HEK293 (cell line): ENCODE data around the gene TXNRD3.

Experiments
- CTCF ChIA-PET: fragments of 350-600 bp; formaldehyde crosslinking; extraction: SDS; loops from one replicate; lab custom pipeline; 2021; ENCODE audit warnings: antibody characterized with exemption; lab: Yijun Ruan, JAX
- POLR2A ChIA-PET: fragments of 300-600 bp; formaldehyde crosslinking; extraction: SDS; loops from one replicate; lab custom pipeline; 2020; ENCODE audit warnings: antibody characterized with exemption, inconsistent platforms; lab: Yijun Ruan, JAX
- H3K27ac ChIP-seq: fragments of 200-500 bp; sonication (Bioruptor generic); 2 replicates; pipeline ENCODE4 v1.5.1; 2014; ENCODE audit warnings: low read depth, low read length, control low read depth, inconsistent platforms; ENCODE audit errors: extremely low read depth
- H3K36me3 ChIP-seq, 2 experiments: fragments of 200-500 bp in 1 of 2; sonication (Bioruptor generic) in 1 of 2; 1 replicate in 1 of 2; 2 replicates in 1 of 2; pipeline ENCODE4 v1.5.1; 2014 to 2017; ENCODE audit warnings: inconsistent platforms in 2 of 2, low read length in 2 of 2; ENCODE audit not compliant: control insufficient read depth in 2 of 2, insufficient read depth in 1 of 2
- H3K4me1 ChIP-seq: fragments of 200-500 bp; sonication (Bioruptor generic); 2 replicates; pipeline ENCODE4 v1.5.1; 2014; ENCODE audit warnings: mild to moderate bottlenecking, low read length, inconsistent platforms; ENCODE audit not compliant: control insufficient read depth, insufficient read depth
- H3K4me3 ChIP-seq: 2 replicates; pipeline ENCODE4 v1.5.1; 2011; ENCODE audit warnings: low read depth, mild to moderate bottlenecking, control low read depth, low read length, moderate library complexity
- H3K9me3 ChIP-seq: fragments of 200-500 bp; sonication (Bioruptor generic); 2 replicates; pipeline ENCODE4 v1.5.1; 2014; ENCODE audit warnings: low read depth, low read length, inconsistent platforms; ENCODE audit not compliant: control insufficient read depth, insufficient read depth
- GLIS1 ChIP-seq: fragments of 450-650 bp; formaldehyde crosslinking; IDR thresholded peaks from 2 replicates; pipeline ENCODE4 v1.5.1; 2016; ENCODE audit warnings: missing biosample characterization, missing genetic modification characterization
- HOXC10 ChIP-seq: sonication (generic); formaldehyde crosslinking; IDR thresholded peaks from 2 replicates; pipeline ENCODE4 v1.8.1; 2023; ENCODE audit warnings: mild to moderate bottlenecking, missing genetic modification reagents
- KLF1 ChIP-seq: fragments of 450-650 bp; formaldehyde crosslinking; IDR thresholded peaks from 2 replicates; pipeline ENCODE4 v1.5.1; 2016; ENCODE audit warnings: missing biosample characterization, missing genetic modification characterization
- OVOL3 ChIP-seq: fragments of 450-650 bp; formaldehyde crosslinking; IDR thresholded peaks from 2 replicates; pipeline ENCODE4 v1.5.1; 2016; ENCODE audit warnings: missing biosample characterization, missing genetic modification characterization
- TCF7L2 ChIP-seq: IDR thresholded peaks from 2 replicates; pipeline ENCODE4 v1.6.1; 2011; ENCODE audit warnings: low read depth, mild to moderate bottlenecking, inconsistent platforms, low read length, moderate library complexity, borderline replicate concordance
- ZBTB17 ChIP-seq: fragments of 450-650 bp; formaldehyde crosslinking; IDR thresholded peaks from 2 replicates; pipeline ENCODE4 v1.5.1; 2016; ENCODE audit warnings: missing biosample characterization, missing genetic modification characterization
- ZFP69B ChIP-seq: fragments of 450-650 bp; formaldehyde crosslinking; IDR thresholded peaks from 2 replicates; pipeline ENCODE4 v1.5.1; 2016; ENCODE audit warnings: missing biosample characterization, missing genetic modification characterization
- ZIC2 ChIP-seq: fragments of 450-650 bp; formaldehyde crosslinking; IDR thresholded peaks from 2 replicates; pipeline ENCODE4 v1.5.1; 2016; ENCODE audit warnings: missing biosample characterization, missing genetic modification characterization
- ZNF121 ChIP-seq: fragments of 450-650 bp; formaldehyde crosslinking; IDR thresholded peaks from 2 replicates; pipeline ENCODE4 v1.5.1; 2016; ENCODE audit warnings: missing biosample characterization, missing genetic modification characterization
- ZNF211 ChIP-seq: fragments of 450-650 bp; formaldehyde crosslinking; IDR thresholded peaks from 2 replicates; pipeline ENCODE4 v1.5.1; 2016; ENCODE audit warnings: low read depth, missing biosample characterization, missing genetic modification characterization
- ZNF292 ChIP-seq: fragments of 450-650 bp; formaldehyde crosslinking; IDR thresholded peaks from 2 replicates; pipeline ENCODE4 v1.5.1; 2016; ENCODE audit warnings: low read depth, missing biosample characterization, missing genetic modification characterization, borderline replicate concordance
- ZNF501 ChIP-seq: fragments of 450-650 bp; formaldehyde crosslinking; IDR thresholded peaks from 2 replicates; pipeline ENCODE4 v1.5.1; 2016; ENCODE audit warnings: missing biosample characterization, missing genetic modification characterization
- ZNF629 ChIP-seq: fragments of 450-650 bp; formaldehyde crosslinking; IDR thresholded peaks from 2 replicates; pipeline ENCODE4 v1.5.1; 2017; ENCODE audit warnings: missing biosample characterization, missing genetic modification characterization
- ZNF639 ChIP-seq: fragments of 450-650 bp; formaldehyde crosslinking; IDR thresholded peaks from 2 replicates; pipeline ENCODE4 v1.5.1; 2016; ENCODE audit warnings: missing biosample characterization, missing genetic modification characterization
- ZNF654 ChIP-seq: fragments of 450-650 bp; formaldehyde crosslinking; IDR thresholded peaks from 2 replicates; pipeline ENCODE4 v1.5.1; 2016; ENCODE audit warnings: low read depth, missing biosample characterization, missing genetic modification characterization
- ZNF660 ChIP-seq: fragments of 450-650 bp; IDR thresholded peaks from 2 replicates; pipeline ENCODE4 v1.5.1; 2018; ENCODE audit warnings: missing biosample characterization, mild to moderate bottlenecking, missing genetic modification characterization
- ZNF664 ChIP-seq: fragments of 450-650 bp; formaldehyde crosslinking; IDR thresholded peaks from 2 replicates; pipeline ENCODE4 v1.5.1; 2016; ENCODE audit warnings: missing biosample characterization, missing genetic modification characterization
- ZNF677 ChIP-seq: fragments of 450-650 bp; IDR thresholded peaks from 2 replicates; pipeline ENCODE4 v1.5.0; 2018; ENCODE audit warnings: missing biosample characterization, mild to moderate bottlenecking, missing genetic modification characterization, moderate library complexity
- ZNF791 ChIP-seq: fragments of 450-650 bp; formaldehyde crosslinking; IDR thresholded peaks from 2 replicates; pipeline ENCODE4 v1.5.1; 2016; ENCODE audit warnings: missing biosample characterization, missing genetic modification characterization
- TF ChIP-seq, protein P1 (sequence below): fragments of 450-650 bp; formaldehyde crosslinking; IDR thresholded peaks from 2 replicates; pipeline ENCODE4 v1.5.1; 2016; ENCODE audit warnings: missing biosample characterization, missing genetic modification characterization
- TF ChIP-seq, protein P2 (sequence below): fragments of 450-650 bp; formaldehyde crosslinking; IDR thresholded peaks from 2 replicates; pipeline ENCODE4 v1.5.1; 2016; ENCODE audit warnings: missing biosample characterization, missing genetic modification characterization

TXNRD3 gene

GRCh38 chr3:126672741-126673140 lies 17.8 kb upstream of the TXNRD3 start (continued):
- TF ChIP-seq ZNF654 (tag by site-specific recombination): no peak
- no peak for TF ChIP-seq ZNF660 (tag by site-specific recombination)
- TF ChIP-seq ZIC2: no peak
- TF ChIP-seq KLF1 (tag by site-specific recombination): no peak
- TF ChIP-seq ZNF211 (tag by site-specific recombination): no peak

DNA sequence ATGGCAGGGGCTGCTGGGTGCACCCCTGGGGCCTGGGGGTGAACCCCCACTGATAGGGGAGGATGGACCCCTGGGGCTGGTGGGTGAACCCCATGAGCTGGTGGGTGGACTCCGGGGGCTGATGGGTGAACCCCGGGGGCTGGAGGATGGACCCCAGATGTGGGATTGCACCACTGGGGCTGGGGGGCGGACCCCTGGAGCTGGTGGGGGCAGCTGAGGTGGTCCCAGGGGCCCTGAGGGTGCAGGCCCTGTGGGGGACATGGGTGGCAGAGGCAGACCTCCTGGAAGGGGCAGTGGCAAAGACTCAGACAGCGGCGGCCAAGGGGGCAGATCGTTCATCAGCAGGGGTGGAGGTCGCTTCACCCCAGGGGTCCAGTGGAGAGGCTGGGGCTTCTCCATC lies 17.4 kb upstream of the TXNRD3 start:
- H3K9me3 ChIP-seq: no peaks in the 10 kb centered on the region
- CTCF ChIA-PET: interaction anchor here (0.6 kb wide), 1 partner anchor 47 kb away, joined by 5 read pairs; no protein-coding TSS in a partner anchor

GRCh38 chr3:126671521-126671920 lies 16.6 kb upstream of the TXNRD3 start:
- Histone ChIP-seq H3K27ac (no peak overlapping the region), H3K36me3 (no peaks in the 10 kb centered on the region), H3K4me1 (no peaks in the 10 kb centered on the region), H3K4me3 (no peak overlapping the region), H3K9me3 (no peaks in the 10 kb centered on the region)
- ChIA-PET CTCF (interaction anchor here (0.6 to 1.1 kb wide), 2 partner anchors 8 to 46 kb away, joined by 4 to 5 read pairs; no protein-coding TSS in a partner anchor), POLR2A (no interaction called here)
- TF ChIP-seq ZNF677 (tag by site-specific recombination) (no peak), ZNF664 (tag by site-specific recombination) (no peak), HOXC10 (CRISPR knock-in tag) (no peak), ZNF639 (tag by site-specific recombination) (no peak), ZNF121 (tag by site-specific recombination) (no peak), ZNF791 (no peak), TCF7L2 (no peak), OVOL3 (tag by site-specific recombination) (no peak), KLF1 (tag by site-specific recombination) (no peak), ZNF629 (tag by site-specific recombination) (no peak), ZNF501 (tag by site-specific recombination) (no peak), ZNF292 (tag by site-specific recombination) (no peak), ZFP69B (tag by site-specific recombination) (no peak)

More for the DNA sequence above, 17.4 kb upstream of the TXNRD3 start:
- no peak for TF ChIP-seq ZBTB17 (tag by site-specific recombination)
- peak; percentile 53; the same call in 1 of the 2 replicates for TF ChIP-seq GLIS1 (tag by site-specific recombination)
- Histone ChIP-seq H3K4me3 (no peak overlapping the region), H3K27ac (no peak overlapping the region), H3K36me3 (no peaks in the 10 kb centered on the region), H3K4me1 (no peaks in the 10 kb centered on the region)
- POLR2A ChIA-PET: no interaction called here

DNA sequence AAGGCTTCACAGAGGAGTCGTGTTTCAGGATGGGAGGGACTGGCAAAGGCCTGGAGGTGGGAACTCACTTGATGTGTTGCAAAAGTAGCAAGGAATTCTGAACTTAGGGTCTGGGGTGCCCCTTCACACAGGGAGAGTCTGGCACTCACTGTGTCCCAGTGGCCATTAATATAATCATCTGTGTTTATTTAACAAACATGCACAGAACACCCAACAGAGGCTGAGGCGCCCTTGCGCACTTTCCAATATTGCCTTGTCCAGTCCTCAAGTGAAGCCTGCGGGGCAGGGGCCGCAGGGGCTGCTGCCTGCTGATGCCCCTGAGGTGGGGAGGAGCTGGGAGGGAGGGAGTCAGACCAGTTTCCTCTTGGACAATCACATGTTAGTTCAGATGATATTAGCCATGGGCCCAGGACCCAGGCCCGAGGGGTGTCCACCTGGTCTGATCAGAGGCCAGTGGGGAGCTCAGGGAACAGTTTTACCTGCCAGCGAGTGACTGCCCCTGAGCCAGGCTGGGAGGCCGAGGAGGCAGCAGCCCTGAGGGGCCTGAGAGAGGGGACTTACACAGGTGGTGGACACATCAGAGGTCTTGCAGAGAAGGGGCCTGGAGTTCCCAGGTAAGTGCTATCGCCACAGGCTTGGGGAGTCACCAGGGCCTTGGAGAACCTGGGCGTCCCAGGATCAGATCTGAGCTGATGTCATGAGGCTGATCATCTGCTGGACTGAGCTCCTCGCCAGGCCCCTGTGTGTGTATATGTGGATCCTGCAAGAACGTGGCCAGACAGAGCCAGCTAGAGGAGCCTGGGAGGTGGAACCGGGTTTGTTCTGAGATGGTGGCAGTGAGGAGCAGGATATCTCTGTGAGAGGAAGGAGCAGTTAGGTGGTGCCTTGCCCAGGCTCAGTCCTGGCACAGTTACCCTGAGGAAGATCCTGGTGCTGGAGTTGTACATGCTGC lies 13.8 kb upstream of the TXNRD3 start:
- ChIA-PET POLR2A (interaction anchor here (0.6 kb wide), 1 partner anchor 8 kb away, joined by 13 read pairs; no protein-coding TSS in a partner anchor), CTCF (interaction anchor here (0.6 to 1.1 kb wide), 2 partner anchors 9 to 80 kb away, joined by 3 to 4 read pairs; no protein-coding TSS in a partner anchor)
- H3K9me3 ChIP-seq: no peaks in the 10 kb centered on the region
- TF ChIP-seq, protein P1, sequence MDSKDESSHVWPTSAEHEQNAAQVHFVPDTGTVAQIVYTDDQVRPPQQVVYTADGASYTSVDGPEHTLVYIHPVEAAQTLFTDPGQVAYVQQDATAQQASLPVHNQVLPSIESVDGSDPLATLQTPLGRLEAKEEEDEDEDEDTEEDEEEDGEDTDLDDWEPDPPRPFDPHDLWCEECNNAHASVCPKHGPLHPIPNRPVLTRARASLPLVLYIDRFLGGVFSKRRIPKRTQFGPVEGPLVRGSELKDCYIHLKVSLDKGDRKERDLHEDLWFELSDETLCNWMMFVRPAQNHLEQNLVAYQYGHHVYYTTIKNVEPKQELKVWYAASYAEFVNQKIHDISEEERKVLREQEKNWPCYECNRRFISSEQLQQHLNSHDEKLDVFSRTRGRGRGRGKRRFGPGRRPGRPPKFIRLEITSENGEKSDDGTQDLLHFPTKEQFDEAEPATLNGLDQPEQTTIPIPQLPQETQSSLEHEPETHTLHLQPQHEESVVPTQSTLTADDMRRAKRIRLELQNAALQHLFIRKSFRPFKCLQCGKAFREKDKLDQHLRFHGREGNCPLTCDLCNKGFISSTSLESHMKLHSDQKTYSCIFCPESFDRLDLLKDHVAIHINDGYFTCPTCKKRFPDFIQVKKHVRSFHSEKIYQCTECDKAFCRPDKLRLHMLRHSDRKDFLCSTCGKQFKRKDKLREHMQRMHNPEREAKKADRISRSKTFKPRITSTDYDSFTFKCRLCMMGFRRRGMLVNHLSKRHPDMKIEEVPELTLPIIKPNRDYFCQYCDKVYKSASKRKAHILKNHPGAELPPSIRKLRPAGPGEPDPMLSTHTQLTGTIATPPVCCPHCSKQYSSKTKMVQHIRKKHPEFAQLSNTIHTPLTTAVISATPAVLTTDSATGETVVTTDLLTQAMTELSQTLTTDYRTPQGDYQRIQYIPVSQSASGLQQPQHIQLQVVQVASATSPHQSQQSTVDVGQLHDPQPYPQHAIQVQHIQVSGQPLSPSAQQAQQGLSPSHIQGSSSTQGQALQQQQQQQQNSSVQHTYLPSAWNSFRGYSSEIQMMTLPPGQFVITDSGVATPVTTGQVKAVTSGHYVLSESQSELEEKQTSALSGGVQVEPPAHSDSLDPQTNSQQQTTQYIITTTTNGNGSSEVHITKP: no peak
- TF ChIP-seq, protein P2, sequence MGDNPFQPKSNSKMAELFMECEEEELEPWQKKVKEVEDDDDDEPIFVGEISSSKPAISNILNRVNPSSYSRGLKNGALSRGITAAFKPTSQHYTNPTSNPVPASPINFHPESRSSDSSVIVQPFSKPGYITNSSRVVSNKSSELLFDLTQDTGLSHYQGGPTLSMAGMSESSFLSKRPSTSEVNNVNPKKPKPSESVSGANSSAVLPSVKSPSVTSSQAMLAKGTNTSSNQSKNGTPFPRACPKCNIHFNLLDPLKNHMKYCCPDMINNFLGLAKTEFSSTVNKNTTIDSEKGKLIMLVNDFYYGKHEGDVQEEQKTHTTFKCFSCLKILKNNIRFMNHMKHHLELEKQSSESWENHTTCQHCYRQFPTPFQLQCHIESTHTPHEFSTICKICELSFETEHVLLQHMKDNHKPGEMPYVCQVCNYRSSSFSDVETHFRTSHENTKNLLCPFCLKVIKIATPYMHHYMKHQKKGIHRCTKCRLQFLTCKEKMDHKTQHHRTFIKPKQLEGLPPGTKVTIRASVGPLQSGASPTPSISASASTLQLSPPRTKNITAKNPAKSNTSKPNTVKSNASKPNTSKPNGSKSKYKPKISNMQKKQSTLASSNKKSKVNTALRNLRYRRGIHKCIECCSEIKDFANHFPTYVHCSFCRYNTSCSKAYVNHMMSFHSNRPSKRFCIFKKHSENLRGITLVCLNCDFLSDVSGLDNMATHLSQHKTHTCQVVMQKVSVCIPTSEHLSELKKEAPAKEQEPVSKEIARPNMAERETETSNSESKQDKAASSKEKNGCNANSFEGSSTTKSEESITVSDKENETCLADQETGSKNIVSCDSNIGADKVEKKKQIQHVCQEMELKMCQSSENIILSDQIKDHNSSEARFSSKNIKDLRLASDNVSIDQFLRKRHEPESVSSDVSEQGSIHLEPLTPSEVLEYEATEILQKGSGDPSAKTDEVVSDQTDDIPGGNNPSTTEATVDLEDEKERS (tag by site-specific recombination): no peak

More for the DNA sequence above, 13.8 kb upstream of the TXNRD3 start:
- Histone ChIP-seq H3K36me3 (no peaks in the 10 kb centered on the region), H3K4me1 (no peaks in the 10 kb centered on the region), H3K4me3 (no peak overlapping the region), H3K27ac (no peak overlapping the region)
